GM21786 (cell line): ENCODE measurements around the gene CABP7.

Source experiments
- ATAC-seq: cut with Tn5 transposase; IDR thresholded peaks from one replicate; pipeline ENCODE4 v1.9.1; 2021; ENCODE audit not compliant: unreplicated experiment

CABP7 gene

DNA sequence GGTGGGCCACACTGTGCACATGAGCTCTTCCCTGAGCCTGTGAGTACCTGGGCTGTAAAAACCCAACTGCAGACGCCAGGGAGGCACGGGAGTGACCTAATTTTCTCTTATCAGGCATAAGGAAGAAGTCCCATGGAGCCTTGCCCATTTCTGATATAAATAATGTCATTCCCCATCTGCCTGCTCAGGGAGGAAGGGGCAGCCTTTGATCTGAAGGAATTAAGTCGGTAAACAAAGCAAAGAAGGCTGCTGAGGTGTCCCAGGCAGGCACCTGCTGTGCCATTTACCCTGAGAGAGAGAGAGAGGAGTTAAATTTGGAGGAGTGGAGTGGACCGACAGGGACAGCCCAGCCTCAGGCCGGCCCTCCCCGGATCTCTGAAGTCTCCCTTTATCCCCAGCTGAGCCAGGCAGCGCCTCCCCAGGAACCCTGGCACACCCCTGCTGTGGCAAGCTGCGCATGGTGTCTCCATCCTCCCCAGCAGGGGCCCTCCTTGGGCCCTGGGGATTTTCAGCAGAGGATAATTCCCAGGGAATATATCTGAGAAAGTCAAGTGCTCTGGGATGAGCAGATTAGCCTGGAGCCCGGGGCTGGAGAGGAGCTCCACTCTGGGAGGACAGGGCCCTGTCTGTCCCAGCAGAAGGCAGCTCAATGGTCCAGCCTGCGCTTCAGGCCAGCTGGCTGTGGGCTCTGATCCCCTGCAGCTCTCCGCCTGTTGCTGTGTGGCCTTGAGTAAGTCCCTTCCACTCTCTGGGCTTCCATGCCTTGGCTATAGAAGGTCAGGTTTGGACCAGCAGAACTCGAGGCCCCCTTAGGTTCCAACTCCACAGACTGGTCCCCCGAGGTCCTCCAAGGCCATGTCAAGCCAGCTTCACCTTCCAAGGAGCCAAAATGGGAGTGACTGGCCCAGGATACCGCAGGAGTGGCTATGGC, 17.5 kb upstream of the CABP7 start:
- ATAC-seq: no peak

DNA sequence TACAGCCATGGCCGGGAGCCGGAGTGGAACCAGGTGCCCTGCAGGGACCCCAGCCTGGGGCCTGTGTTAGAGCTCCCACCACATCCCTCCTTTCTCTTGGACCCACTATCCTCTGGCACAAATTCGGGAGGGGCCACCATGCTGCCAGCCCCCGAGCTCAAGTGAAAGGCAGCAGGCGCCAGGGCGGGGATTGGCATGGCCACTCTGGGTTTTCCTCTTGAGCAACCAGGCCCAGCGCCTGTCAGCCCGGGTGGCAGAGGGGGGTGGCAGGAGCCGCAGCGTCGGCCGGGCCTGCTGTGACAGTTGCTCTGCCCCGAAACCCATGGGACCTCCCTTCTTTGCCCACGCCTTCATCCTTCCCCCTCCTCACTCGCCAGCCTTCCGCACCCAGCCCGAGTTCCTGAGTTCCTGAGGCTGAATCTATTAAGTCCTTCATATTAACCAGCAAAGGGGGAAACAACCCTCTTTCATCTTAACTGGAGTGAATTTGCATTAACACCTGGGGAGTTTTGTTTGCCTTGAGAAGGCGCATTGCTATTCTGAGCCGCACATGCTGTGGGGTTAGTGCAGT, 16.8 kb upstream of the CABP7 start:
- ATAC-seq: no peak

DNA sequence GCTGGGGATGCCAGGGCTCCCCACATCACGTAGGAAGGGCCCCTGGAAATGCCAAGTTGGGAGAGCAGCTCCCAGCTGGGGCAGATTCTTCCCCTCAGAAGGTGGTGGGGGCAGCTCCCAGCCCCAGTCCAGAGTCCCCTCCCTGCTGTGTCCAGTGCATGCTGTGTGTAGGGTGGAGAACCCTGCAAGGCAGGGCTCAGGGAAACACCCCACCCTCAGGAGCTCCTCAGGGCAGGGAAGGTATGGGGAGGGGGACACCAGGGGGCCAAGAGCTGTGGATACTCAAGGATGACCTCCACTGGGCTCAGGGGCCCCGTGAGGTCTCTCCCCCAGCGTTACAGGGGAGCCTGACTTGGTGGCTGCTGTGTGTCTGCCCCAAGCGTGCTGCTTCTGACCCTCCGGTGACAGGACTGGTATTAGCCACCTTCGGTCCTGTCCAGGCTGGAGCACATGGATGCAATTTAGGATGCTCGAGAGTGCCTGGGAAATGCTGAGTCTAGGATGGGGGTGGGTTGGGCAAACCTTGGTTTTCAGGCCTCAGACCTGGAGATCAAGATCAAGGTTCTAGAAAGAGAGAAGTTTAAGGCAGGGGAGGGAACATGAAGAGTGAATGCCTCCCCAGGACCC, 16.1 kb upstream of the CABP7 start:
- no peak for ATAC-seq

DNA sequence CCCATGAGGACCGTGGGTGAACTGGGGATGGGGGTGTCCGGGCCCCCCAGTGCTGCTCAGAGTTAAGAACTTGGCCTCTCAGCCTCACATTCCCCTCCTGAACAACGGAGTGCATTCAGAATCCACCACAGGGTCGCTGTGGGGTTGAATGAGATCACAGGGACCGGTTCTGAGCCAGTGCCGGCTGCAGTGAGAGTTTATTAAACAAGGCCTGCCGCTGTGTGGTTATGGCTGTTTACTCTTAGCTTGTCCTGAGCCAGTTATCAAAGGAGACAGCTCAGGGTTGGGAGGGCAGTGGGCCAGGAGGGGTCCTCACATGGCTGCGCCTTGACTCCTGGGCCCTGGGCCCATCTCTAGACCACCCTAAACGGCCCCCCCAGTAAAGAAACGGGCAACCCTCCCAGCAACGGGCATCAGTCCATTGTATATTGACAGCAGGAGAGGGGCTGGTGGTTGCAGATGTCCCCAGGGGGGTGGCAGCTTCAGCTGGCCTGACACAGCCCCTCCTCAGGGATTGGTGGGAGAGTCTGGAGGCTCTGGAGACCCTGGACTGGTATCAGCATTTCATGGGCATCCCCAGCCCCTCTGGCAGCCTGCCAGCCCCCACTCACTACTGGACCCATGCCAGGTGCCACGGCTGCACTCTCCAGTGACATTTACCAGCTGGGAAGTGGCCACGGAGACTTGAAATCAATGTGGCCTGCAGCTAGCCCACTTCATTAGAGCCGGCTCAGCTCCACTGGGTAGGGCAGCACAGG, 15.1 kb upstream of the CABP7 start:
- ATAC-seq: no peak

DNA sequence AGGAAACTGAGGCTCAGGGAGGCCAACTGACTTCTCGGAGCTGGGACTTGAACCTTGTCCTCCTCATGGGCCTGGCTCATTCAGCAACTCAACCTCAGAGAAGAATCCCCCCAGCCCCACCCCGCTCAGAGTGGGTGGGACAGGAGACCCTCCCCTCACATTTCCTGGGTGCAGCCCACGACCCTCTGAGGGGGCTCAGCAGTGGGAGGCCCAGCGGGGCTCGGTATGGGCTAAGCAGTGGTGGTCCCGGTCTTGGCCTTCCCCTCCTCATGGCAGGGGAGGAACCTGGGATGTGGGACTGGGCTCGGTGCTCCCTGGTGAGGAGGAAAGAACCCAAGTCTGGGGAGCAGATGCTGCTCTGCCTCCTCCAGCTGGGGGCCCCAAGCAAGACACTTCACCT, 14.2 kb upstream of the CABP7 start:
- no peak for ATAC-seq

DNA sequence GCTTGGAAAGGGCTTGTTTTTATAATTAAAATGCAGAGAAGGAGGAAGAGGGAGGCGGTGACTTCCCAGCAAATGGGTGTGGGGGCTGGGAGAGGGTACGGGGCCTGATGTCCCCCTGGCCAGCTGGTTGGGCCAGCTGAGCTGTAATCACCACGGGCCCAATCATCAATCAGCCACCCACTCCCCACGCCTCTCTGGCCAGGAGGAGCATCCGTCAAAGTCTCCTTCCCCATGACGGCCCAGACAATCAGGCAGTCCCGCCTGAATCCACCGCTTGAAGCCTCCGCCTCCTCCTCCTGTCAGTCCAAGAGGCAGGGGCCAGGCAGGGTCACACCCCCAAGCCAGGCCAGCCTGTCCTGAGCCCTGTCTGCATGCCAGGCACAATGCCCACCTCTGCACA, 13.3 kb upstream of the CABP7 start:
- no peak for ATAC-seq

DNA sequence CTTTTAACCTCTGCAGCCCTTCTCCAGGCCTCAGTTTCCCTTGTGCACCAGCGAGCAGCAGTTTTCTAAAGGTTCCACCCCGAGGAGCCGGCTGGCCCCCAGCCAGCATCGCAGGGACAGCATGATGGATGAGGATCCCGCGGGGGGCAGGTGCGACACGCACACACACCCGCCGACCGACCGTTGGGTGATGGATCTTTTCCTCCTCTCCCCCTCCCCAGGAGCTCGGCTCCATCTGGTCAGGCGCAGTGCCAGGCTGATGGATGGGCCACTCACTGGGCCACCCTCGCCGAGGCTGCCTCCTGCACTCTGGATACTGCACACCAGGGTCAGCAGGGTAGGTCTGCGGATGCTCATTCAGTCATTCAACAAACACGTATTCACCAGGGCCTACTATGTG, 12.8 kb upstream of the CABP7 start:
- ATAC-seq: no peak

DNA sequence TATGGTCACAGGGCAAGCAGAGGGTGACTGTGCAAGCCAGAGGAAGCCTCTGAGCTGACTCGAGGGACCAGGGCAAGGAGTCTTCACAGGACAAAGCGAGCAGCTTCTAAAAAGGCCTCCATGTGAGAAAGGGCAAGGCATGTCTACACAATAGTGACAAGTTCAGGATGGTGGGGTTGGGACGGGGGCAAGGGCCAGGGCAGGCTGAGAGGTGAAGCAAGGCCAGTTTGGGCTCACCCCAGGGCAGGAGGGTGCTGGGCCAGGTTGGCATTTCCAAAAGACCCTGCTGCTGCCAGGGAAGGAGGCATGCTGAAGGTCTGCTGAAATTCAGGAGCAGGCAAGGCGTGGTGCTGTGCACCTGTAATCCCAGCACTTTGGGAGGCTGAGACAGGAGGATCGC, 12.3 kb upstream of the CABP7 start:
- no peak for ATAC-seq

DNA sequence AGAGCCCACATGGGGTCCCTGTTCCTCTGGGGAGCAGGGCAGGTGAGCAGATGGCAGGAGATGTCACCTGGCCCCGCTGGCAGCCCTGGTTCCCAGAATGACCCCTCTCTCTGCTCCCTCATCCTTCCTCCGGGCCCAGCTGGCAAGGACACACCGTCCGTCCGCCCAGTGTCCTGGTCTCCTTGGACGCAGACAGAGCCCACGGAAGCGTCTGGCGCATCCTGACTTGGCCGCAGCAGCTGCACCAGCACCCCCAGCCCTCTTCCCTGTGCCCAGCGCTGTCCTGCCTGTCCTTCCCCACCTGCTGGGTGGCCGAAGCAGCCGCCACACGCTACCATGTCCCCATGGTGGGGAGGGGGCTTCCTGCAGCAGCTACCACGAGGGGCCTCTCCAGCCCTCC, 9.6 kb upstream of the CABP7 start:
- ATAC-seq: no peak

DNA sequence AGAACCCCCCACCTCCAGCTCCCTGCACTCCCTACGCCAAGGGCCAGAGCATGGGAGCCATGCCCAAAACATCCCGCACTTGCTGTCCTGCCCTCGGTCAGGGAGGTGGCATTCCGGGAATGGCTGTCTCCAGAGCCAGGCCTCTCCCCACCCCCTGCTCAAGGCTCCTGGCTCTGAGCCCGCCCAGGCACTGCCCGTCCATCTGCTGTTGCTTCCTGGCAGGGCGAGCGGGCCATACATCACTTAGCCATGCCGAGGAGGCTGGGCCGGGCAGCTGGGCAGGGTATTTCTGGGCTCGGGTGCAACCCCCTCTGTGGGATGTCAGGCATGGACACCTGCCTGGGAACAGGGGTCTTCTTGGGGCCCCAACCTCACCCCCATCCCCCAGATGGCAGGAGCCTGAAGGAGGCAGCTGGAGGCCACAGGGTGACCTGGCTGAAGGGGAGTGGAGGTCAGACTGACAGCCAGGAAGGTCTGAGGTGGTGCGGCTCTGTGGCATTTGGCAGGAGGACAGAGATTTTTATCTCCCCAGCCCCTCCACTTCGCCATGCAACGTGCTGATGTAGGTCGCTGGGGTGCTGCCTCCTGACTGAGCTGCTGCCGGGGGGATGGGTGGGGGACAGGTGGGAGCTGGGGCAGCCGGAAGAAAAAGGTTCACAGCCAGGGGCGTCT, 8.7 kb upstream of the CABP7 start:
- ATAC-seq: no peak

DNA sequence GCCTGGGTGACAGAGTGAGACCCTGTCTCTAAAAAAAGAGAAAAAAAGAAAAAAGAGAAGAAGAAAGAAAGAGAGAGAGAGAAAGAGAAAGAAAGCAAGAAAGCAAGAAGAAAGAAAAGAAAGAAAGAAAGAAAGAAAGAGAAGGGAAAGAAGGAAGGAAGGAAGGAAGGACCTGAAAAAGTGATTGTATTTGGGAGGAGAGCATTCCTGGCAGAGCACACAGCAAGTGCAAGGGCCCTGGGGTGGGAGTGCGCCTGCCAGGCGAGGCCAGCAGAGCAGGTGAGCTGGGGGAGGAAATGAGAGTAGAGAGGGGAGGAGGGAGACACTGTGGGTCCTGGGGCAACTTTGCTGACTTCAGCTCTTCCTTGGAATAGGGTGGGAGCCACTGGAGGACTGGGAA, 7.7 kb upstream of the CABP7 start:
- no peak for ATAC-seq

DNA sequence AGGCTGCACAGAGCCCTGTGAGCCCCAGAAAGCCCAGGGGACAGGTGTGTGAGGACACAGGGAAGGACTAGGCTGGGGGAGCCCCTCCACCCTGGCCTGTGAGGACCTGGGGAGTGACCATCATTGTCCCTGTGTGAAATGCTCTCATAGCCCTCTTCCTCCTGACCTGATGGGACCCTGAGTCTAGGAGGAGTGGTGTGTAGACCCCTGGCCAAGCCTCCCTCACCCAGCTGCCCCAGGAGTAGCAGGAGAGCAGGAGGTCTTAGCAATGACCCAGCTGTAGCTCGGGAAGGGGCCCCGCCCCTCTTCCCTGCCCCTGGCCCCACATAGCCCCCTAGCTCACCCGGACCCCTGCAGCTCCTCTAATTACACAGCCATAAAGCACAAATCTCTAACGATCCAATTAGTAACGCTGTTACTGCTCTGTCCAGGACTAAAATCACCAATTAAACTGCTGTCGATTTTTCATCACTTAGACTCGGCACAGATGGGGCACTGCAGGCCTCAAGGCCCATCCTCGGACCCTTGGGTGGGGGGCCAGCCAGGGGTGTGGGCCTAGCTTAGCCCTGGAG, 6.6 kb upstream of the CABP7 start:
- ATAC-seq: no peak

DNA sequence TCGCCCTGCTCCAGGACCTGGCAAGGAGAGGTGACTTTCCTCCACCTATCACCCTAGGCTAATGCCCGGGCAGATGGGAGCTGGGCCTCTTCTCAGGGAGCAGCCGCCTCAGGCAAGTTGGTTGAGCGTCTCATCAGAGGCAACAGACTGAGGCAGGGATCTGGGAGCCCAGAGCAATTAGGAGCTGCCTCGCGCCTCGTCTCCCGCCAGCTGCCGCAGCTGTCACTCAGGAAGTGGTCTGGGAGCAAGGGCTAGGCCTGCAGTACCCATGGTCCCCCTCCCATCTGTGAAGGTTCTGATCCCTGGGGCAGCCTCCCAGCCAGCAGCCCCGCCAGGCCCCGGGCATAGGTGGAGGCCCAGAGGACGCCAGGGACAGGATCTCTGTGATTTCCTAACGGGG, 4.6 kb upstream of the CABP7 start:
- ATAC-seq: no peak

DNA sequence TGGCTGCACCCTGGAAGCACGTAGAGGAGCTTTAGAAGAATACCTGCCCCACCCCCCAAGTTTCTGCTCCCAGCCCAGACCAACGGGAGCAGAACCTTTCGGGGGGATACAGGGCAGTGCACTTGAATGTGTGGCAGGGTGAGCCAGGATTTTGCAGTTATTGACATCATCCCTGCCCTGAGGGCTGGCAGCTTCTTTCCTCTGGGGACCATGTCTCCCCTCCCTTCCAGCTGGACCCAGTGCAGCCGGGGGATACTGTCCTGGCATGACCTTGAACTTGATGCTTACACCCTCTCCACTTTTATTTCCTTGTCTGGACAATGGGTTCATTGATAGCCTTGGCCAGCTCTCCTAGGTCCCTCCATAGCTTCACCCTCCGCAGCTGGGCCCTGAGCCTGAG, 4.1 kb upstream of the CABP7 start:
- no peak for ATAC-seq

DNA sequence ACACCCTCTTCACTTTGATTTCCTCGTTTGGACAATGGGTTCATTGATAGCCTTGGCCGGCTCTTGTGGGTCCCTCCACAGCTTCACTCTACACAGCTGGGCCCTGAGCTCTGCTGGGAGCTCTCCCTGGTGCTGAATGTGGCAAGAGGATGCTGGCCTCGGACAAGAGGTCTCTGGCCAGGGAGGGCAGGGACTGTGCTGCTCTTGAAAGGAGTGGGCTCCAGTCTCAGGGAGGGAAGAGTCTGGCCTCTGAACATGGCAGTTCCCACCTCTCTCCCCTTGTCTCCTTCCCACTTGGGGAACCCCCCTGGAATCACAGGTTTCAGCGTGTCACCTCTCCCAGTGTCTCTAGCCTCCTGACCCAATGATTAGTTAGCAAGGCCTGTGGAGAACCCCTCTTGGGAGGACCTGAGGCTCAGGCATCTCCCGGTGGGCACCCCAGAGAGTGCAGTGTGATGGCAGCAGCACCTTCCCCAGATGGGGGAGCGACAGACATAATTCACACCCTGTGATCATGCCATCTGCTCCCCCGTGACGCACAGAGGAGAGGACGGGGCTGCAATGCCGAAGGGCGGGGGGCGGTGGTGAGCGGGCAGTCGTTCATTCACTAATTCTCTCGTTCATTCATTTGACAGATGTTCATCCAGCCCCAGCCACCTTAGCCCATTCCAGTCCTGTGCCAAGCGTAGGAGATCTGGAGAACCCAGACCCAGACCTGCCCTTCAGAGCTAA, 2.8 kb upstream of the CABP7 start:
- ATAC-seq: no peak

DNA sequence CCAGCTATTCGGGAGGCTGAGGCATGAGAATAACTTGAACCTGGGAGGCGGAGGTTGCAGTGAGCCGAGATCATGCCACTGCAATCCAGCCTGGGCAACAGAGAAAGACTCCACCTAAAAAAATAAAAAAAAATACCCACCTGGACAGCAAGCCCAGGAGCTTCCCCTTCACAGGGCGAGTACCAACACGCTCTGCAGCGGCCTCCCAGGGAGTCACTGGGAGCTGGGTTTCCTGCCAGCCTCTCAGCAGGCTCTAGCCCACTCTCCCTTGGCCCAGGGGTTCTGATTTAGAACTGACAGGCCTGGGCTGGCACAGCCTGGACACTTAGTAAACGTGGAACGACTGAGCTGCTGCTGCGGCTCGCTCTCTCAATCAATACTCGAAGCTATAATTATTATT, 2.0 kb upstream of the CABP7 start:
- no peak for ATAC-seq

DNA sequence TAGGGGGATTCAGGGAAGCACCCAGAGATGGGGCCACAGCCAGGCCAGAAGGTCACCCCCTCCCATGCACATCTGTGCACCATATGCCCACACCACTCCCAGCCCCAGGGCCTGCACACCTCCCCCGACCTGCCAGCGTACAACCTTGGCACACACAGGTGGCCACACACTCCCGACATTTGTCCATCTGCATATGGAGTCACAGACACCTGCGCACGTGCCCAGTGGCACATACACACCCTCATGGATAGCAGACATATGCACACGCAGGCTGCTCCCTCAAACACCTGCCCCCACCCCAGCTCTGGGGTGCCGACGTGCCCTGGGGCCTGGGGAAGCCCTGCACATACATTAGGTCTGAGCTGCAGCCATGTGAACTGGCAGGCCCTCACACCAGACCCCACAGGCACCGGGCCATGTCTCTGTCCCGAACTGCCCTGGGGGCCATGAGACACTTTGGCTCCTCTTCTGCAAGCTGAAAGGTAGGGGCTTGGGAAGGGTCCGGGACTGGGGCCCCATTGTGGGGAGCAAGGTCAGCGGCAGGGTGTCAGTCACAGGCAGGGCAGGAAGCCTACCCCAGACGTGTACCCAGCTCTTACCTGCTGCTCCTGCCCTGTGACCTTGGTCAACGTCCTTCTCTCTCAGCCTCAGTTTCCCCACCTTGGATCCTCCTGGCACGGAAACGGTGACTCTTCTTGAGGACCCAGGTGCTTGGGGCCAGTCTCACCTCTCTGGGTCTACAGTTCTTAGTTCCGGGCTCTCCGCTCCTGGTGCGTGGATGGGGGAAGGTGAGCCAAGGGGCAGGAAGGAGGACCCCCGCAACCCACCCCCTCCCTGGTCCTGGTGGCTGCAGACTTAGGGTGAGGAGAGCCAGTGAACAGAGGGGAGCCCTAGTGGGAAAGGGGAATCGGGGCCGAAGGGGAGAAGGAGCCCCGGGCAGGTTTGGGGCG, 579 bp upstream of the CABP7 start:
- no peak for ATAC-seq

DNA sequence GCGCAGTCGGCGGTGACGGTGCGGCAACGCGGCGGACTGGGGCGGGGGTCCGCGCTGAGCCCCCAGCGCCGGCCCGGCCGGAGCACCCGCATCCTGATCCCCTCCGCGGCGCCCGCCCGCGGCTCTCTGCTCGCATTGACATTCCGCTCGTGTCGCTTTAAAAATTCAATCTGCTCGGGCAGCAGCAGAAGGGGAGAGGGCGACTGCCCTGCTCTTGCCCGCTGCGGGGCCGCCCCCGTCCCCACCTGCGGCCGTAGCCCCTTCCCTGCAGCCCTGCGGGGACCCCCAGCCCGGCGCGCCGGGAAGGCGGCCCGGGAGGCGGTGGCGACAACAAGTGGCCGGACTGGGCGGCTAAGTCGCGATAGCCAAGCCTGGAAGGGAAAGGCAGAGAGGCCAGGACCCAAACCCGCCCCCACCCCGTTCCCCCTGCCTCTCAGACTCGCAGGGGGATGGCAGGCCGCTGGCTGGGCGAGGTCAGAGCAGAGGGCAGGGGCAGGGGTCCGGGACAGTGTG, 1.1 kb downstream of the CABP7 start:
- ATAC-seq: no peak

DNA sequence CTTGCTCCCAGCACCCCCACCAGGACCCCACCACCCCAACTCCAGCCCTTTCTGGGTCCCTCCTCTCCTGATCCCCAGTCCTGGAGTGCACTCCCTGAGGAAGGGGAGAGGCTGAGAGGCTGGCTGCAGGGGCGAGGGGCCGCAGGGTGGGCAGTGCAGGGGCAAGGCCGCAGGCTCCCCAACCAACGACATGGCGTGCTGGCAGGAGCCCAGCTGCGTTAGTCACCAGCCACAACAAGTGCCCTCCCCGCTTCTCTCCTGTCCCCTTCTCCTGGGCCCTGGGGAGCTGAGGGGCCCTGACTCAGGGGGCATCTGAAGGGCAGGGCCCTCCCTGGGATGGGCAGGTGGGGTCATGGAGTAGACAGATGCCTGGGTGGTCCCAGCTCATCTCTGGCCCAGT, 2.3 kb downstream of the CABP7 start:
- no peak for ATAC-seq
